ENCODE data around the gene PLCXD3.

PLCXD3 gene

DNA sequence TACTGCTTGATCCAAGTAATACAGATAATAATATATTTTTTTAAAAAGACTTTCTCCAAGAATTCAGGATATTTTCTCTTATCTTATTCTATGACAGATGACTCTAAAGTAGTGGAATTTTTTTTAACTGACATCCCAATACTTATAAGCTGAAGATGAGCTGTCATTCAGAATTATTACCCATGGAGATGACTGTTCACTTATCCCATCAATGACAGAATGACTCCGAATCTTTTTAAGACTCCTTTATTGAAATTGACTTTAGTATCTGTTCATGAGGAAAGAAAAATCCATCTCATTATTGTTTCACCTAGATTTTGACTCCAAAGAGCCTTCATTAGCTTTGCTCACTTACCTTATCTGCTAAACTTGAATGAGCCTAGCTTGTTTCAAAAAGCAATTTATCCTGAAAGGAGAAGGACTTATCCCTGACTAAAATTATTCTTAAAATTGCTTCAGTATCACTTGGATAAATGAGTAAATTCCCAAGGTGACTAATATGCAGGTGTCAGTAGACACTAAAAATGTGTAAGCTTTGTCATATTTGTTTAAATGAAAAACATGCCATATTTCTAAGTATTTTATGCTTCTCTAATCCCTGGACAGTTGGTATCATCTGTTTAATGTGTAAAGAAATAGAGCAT is 146.9 kb downstream of the PLCXD3 start:
- no peak for TF ChIP-seq CTCF (IDR thresholded peaks at IDR 0.05)

DNA sequence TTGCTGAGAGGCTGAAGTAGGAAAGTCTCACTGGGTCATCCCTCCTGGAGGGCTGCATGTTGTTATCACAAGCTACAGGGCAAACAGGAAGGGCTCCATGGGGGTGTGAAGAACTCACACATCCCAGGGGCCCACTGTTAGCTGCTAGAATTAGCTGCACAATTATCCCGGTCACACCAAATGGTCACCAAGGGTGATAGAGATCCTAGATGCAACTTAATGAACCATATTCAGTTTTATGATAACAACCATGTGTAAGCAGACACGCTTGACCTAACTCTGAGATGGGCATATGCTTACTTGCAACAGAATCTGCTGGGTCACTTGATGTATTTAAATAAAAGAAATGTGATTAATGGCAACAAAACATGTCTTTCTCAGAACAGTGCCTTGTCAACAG is 153.6 kb downstream of the PLCXD3 start:
- no peak for TF ChIP-seq CTCF (IDR thresholded peaks at IDR 0.05)

DNA sequence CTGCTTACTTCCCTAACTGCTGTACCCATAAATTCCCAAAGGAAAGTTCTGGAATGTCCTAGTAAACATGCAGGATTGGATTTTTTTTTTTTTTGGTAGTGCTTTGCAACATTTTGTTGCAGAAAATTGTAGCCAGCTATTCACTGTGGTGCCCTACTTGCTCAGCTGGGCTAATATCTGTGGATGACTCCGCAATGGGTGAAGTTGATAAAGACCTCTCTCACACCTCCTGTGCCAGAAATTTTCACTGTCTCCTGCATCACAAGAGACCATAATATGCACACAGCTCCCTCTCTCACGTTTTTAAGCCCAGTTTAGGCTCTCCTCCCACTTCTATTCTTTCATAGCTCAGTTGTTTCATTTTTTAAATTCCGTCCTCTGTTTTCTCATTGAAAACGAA is 160.6 kb downstream of the PLCXD3 start:
- no peak for TF ChIP-seq CTCF (IDR thresholded peaks at IDR 0.05)

GRCh38 chr5:41347569-41347968 is 162.8 kb downstream of the PLCXD3 start:
- no peak for TF ChIP-seq CTCF (IDR thresholded peaks at IDR 0.05)

GRCh38 chr5:41346609-41347008 is 163.8 kb downstream of the PLCXD3 start:
- peak; percentile 38 for TF ChIP-seq CTCF (IDR thresholded peaks at IDR 0.05)

- TF ChIP-seq CTCF (IDR thresholded peaks at IDR 0.05) = no peak
Measured at GRCh38 chr5:41345295-41345694, 165.1 kb downstream of the PLCXD3 start.

- TF ChIP-seq CTCF (IDR thresholded peaks at IDR 0.05) = no peak
Measured at GRCh38 chr5:41339339-41339738, 171.1 kb downstream of the PLCXD3 start.

DNA sequence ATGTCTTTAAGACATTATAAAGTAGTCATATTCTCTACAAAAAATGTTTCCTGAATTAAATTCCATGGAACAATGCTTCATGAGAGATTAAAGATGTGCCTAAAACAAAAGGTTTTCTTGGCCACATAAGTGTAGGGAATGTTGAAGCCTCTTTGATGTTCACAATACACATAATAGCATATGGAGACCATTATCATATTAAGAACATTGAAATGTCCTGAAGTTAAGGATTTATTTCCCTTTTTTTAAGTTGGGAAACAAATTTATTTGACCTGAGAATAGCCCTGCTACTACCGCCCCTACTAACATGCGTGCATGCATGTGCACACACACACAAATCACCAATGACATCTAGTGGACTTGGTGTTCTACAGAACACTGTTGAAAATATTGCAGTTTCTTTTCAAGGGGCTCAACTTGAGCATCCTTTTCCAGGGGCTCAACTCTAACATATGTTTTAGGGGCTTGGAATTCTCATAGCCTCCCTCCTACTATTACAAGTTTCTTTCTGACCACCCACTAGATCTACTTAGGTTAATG is 172.2 kb downstream of the PLCXD3 start:
- no peak for TF ChIP-seq CTCF (IDR thresholded peaks at IDR 0.05)

Data from LNCAP (cell line).